ENCODE data around the gene NUDT7. TPM values are rescaled to one million over a fixed set of nuclear protein-coding genes. Genes with fewer than 3 reads are reported as not detected.

The NUDT7 gene
- total and polyA plus RNA-seq, 12 donors = 15.3 to 62.6 (median 33.4) TPM

DNA sequence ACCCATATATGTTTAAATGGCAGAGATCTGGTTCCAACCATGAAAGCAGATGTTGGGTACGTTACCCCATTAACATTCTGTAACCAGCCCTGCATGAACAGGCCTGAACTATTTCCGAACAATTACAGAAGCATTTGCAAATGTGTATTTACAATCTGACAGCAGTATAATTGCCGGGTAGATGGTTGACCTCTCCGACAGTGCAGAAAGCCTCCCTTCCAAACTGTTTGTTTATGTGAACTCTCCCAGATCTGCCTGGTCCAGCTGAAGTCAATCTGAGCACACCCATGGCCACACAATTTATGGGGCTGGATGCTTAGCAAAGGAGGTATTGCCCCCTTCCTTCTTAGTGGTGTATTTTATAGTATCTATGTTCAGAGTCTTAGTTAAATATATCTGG is 21.8 kb downstream of the NUDT7 start:
- no peak overlapping the region for H3K27ac ChIP-seq
- intact Hi-C loops (cut with DNase I) = no loop called here
- H3K27me3 ChIP-seq = no peaks in the 10 kb centered on the region
- TF ChIP-seq, protein P1, sequence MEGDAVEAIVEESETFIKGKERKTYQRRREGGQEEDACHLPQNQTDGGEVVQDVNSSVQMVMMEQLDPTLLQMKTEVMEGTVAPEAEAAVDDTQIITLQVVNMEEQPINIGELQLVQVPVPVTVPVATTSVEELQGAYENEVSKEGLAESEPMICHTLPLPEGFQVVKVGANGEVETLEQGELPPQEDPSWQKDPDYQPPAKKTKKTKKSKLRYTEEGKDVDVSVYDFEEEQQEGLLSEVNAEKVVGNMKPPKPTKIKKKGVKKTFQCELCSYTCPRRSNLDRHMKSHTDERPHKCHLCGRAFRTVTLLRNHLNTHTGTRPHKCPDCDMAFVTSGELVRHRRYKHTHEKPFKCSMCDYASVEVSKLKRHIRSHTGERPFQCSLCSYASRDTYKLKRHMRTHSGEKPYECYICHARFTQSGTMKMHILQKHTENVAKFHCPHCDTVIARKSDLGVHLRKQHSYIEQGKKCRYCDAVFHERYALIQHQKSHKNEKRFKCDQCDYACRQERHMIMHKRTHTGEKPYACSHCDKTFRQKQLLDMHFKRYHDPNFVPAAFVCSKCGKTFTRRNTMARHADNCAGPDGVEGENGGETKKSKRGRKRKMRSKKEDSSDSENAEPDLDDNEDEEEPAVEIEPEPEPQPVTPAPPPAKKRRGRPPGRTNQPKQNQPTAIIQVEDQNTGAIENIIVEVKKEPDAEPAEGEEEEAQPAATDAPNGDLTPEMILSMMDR (IDR thresholded peaks at IDR 0.05) = no peak
- TF ChIP-seq POLR2A (IDR thresholded peaks at IDR 0.05) = no peak
- no peaks in the 10 kb centered on the region for H3K9me3 ChIP-seq (replicated peaks in 1 of 3)
- DNase-seq = no peak
- H3K4me3 ChIP-seq = no peak overlapping the region
- WGBS, 4 donors = 78 to 89% (median 84%) methylated on average over 4 of the region's 4 CpGs
- H3K4me1 ChIP-seq (replicated peaks in 1 of 2) = no peaks in the 10 kb centered on the region
- no peaks in the 10 kb centered on the region for H3K36me3 ChIP-seq (replicated peaks in 1 of 2)

DNA sequence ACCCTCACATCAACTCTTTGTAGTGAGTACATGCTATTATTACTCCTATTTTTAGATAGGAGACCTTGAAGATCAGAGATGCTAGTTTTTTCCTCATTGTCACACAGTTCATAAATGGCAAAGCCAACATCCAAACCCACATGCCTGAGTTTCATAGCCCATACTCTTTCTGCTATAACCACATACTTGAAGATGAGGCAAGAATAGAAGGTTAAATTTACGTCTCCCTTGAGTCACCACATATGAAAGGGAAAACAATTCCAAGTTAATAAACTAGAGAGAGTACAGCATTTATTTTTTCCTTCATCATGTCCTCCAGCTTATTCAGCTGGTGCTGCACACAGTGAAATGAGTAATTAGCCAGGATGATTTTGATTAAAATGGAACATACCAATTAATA is 23.7 kb downstream of the NUDT7 start:
- H3K4me1 ChIP-seq (replicated peaks in 1 of 2) = no peaks in the 10 kb centered on the region
- intact Hi-C loops (cut with DNase I) = no loop called here
- no peak overlapping the region for H3K27ac ChIP-seq
- H3K27me3 ChIP-seq = no peaks in the 10 kb centered on the region
- DNase-seq = no peak
- H3K36me3 ChIP-seq (replicated peaks in 1 of 2) = no peaks in the 10 kb centered on the region
- no peaks in the 10 kb centered on the region for H3K9me3 ChIP-seq (replicated peaks in 1 of 3)
- no peak overlapping the region for H3K4me3 ChIP-seq
- TF ChIP-seq POLR2A (IDR thresholded peaks at IDR 0.05) = no peak
- TF ChIP-seq, protein P1 (IDR thresholded peaks at IDR 0.05) = no peak
- WGBS, 4 donors = 42 to 53% (median 45%) methylated on average over 1 of the region's 1 CpG

DNA sequence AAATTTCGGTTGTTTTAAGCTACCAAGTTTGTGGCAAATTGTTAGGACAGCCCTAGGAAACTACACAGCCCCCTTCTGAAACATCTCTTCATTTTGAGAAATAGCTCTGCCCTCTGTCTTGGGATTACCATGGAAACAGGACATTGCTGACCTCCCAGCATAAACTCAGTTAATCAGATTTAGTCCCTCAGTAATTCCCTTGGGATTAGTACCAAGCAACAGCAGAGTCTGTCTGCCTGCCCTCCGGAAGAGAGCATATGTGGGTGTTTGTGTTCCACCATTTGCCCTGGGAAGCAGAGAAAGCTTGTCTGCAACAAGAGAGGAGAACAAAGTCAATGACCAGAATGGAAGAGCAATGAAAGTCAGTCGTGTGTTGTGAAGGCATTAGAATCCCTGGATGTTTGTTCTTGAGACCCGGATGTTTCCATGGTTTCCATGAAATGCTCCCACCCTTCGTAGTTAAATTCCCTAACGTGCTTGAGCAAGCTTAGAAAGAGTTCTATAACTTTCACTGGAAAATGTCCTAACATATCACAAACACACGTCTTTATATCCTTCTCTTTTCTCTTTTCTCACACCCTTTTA is 26.2 kb downstream of the NUDT7 start:
- intact Hi-C loops (cut with DNase I) = no loop called here
- Histone ChIP-seq H3K27ac (no peak overlapping the region), H3K36me3 (replicated peaks in 1 of 2) (no peaks in the 10 kb centered on the region), H3K9me3 (replicated peaks in 1 of 3) (no peaks in the 10 kb centered on the region), H3K27me3 (no peaks in the 10 kb centered on the region), H3K4me3 (no peak overlapping the region), H3K4me1 (replicated peaks in 1 of 2) (no peaks in the 10 kb centered on the region)
- TF ChIP-seq, protein P1 (IDR thresholded peaks at IDR 0.05) = no peak
- no peak for TF ChIP-seq POLR2A (IDR thresholded peaks at IDR 0.05)
- no peak for DNase-seq
- 58 to 82% (median 76%) methylated on average over 7 of the region's 7 CpGs for WGBS, 4 donors

DNA sequence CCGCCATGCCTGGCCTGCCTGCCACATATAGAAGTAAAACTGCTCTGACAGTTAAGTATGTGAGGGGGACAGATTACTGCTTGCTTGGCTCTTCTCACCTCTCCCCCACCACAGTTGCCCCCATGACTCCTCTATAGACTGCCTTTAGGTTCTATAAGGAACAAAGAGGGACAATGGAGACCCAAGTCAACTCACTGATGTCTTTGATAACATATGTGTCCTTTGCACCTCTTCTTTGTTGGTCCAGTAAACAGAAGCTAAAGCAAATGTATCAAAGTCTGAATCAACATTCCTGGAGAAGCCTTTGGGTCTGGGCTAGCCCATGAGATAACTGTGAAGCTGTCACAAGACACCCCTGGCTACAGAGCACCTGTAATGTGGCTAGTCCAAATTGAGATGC is 27.1 kb downstream of the NUDT7 start:
- peaks cover 0 to 5% of the 10 kb centered on the region in 2 donors for H3K4me1 ChIP-seq (replicated peaks in 1 of 2)
- WGBS, 4 donors = 93 to 100% (median 97%) methylated on average over 1 of the region's 1 CpG
- intact Hi-C loops (cut with DNase I) = no loop called here

More for the DNA sequence above, 27.1 kb downstream of the NUDT7 start:
- H3K9me3 ChIP-seq (replicated peaks in 1 of 3) = no peaks in the 10 kb centered on the region
- H3K36me3 ChIP-seq (replicated peaks in 1 of 2) = no peaks in the 10 kb centered on the region
- TF ChIP-seq POLR2A (IDR thresholded peaks at IDR 0.05) = no peak
- TF ChIP-seq, protein P1 (IDR thresholded peaks at IDR 0.05) = no peak
- H3K27me3 ChIP-seq = no peaks in the 10 kb centered on the region
- H3K4me3 ChIP-seq = no peak overlapping the region
- no peak overlapping the region for H3K27ac ChIP-seq
- no peak for DNase-seq
